ENCODE measurements around the gene NHLRC4. TPM values are rescaled to one million over a fixed set of nuclear protein-coding genes. Genes with fewer than 3 reads are reported as not detected.
A peak's percentile ranks its signal among the peaks of the same experiment; 100 is the strongest.

The NHLRC4 gene
- total and polyA plus RNA-seq, 2 of the 13 experiments (the other 11 are each of a cell fraction or from before 2014, with no cell fraction given): 0.40 to 0.59 TPM

GRCh38 chr16:522320-523096 lies 44.3 kb upstream of the NHLRC4 start (continued):
- TF ChIP-seq AGO1 (IDR thresholded peaks at IDR 0.05; ENCODE audit: low read depth, low read length, poor library complexity, severe bottlenecking) (peak; percentile 58), PCBP1 (IDR thresholded peaks at IDR 0.05; ENCODE audit: borderline replicate concordance, low read depth, low read length) (0 out of 2 replicates have a peak, but pooled peaks have one; percentile 50), POLR2G (IDR thresholded peaks at IDR 0.05; ENCODE audit: low read depth, low read length) (peak; percentile 40; the same call in 1 of the 2 replicates), U2AF2 (IDR thresholded peaks at IDR 0.05; ENCODE audit: low read depth, low read length) (no peak), ZNF687 (CRISPR knock-in tag; IDR thresholded peaks at IDR 0.05) (peak; percentile 9; the same call in 1 of the 2 replicates), ZBTB1 (CRISPR knock-in tag; IDR thresholded peaks at IDR 0.05; ENCODE audit: borderline replicate concordance) (no peak)
